Spleen (tissue), 11 donors: ENCODE data around the gene PTPRK. TPM values are rescaled to one million over a fixed set of nuclear protein-coding genes. Genes with fewer than 3 reads are reported as not detected.

Experiments
- DNase-seq: peaks from one replicate; pipeline ENCODE4 v3.0.0-alpha.2; 2020
- H3K27ac ChIP-seq, 8 donors: fragments of 200-600 bp; sonication (generic) in 7 of 8; 1 replicate in 4 of 8; 2 replicates in 4 of 8; pipeline versions ENCODE4 v1.5.0 to v1.8.0; 2016 to 2021; ENCODE audit warnings: inconsistent platforms in 4 of 8, mild to moderate bottlenecking in 4 of 8, moderate library complexity in 1 of 8
- H3K27me3 ChIP-seq, 7 donors: fragments of 200-600 bp; sonication (generic) in 6 of 7; replicated peaks in 1 of 7; 1 replicate in 4 of 7; 2 replicates in 3 of 7; pipeline versions ENCODE4 v1.5.0 to v1.8.0; 2016 to 2021; ENCODE audit warnings: inconsistent platforms in 3 of 7, mild to moderate bottlenecking in 1 of 7
- H3K36me3 ChIP-seq, 6 donors: fragments of 200-600 bp; sonication (generic) in 5 of 6; 1 replicate in 4 of 6; 2 replicates in 2 of 6; pipeline versions ENCODE4 v1.5.0 to v1.8.0; 2016 to 2021; ENCODE audit warnings: inconsistent platforms in 2 of 6
- H3K4me1 ChIP-seq, 6 donors: fragments of 200-600 bp; sonication (generic) in 5 of 6; 1 replicate in 3 of 6; 2 replicates in 3 of 6; pipeline versions ENCODE4 v1.5.0 to v1.8.0; 2016 to 2021; ENCODE audit warnings: inconsistent platforms in 3 of 6
- H3K4me3 ChIP-seq, 8 donors: fragments of 200-600 bp; sonication (generic) in 7 of 8; 1 replicate in 4 of 8; 2 replicates in 4 of 8; pipeline versions ENCODE4 v1.5.0 to v1.8.0; 2016 to 2021; ENCODE audit warnings: inconsistent platforms in 4 of 8, mild to moderate bottlenecking in 4 of 8, moderate library complexity in 2 of 8
- H3K9me3 ChIP-seq, 8 donors: fragments of 200-600 bp; sonication (generic) in 7 of 8; 1 replicate in 4 of 8; 2 replicates in 4 of 8; pipeline versions ENCODE4 v1.5.0 to v1.8.0; 2016 to 2021; ENCODE audit warnings: inconsistent platforms in 4 of 8
- CTCF ChIP-seq, 11 experiments: fragments of 200-600 bp in 7 of 11; fragments of 450-650 bp in 4 of 11; sonication (generic) in 4 of 11; IDR thresholded peaks in 8 of 11; conservative IDR thresholded peaks in 3 of 11; 1 replicate in 7 of 11; 2 replicates in 4 of 11; pipeline versions ENCODE4 v1.4.0 to v1.8.0; 2016 to 2021; ENCODE audit warnings: antibody characterized with exemption in 11 of 11, inconsistent platforms in 4 of 11, mild to moderate bottlenecking in 1 of 11
- POLR2A ChIP-seq, 3 donors: fragments of 450-650 bp; IDR thresholded peaks; one replicate each; pipeline ENCODE4 v1.5.1; 2017; ENCODE audit warnings: antibody characterized with exemption in 3 of 3, mild to moderate bottlenecking in 1 of 3
- POLR2AphosphoS5 ChIP-seq, 3 donors: sonication (generic); formaldehyde crosslinking; IDR thresholded peaks; one replicate each; pipeline ENCODE4 v1.5.1; 2017; ENCODE audit warnings: antibody characterized with exemption in 3 of 3
- WGBS, 5 donors: extraction: QIAGEN DNeasy Blood & Tissue Kit in 3 of 5; methylation state at CpG; one replicate each; pipeline versions ENCODE4 v1.1.5 to v1.1.7; 2013 to 2018; 5-methylcytosine and 5-hydroxymethylcytosine counted together
- intact Hi-C: fragments of 100-400 bp; cut with DNase I; formaldehyde crosslinking; loops from one replicate; pipeline ENCODE4 v1.15.0; 2023; ENCODE audit warnings: low total_unique reads
- polyA plus RNA-seq, 3 donors: library from polyadenylated mRNA; stranded (reverse); fragments of 200-250 nt; gene quantifications; one replicate each; pipeline ENCODE4 v1.2.1, GENCODE V29; 2013
- total RNA-seq, 7 donors: library from RNA; depleted of rRNA in 3 of 7; stranded (reverse); fragments of >200 nt in 3 of 7; fragmentation: NEBNext Ultra II Directional in 4 of 7; extraction: Animal tissue kit (Norgen Biotek cat#: 25700) in 4 of 7; gene quantifications; one replicate each; pipeline versions ENCODE4 v1.1.0 to v1.2.1, GENCODE V29; 2016 to 2021
- donor health status: healthy with polysubstance abuse.
- donor health status: DM: no; HTN: no; CAD: no; lungs with moderate emphysema.
- donor health status: DM: no; HTN: no; CAD: no.
- donor health status: Bipolar disorder and iron deficiency.
- donor health status: healthy.
- donor health status: DM: no; HTN: no; CAD: no.
- donor health status: DM: yes; HTN: yes; CAD: no.

The PTPRK gene
- total and polyA plus RNA-seq, 10 donors, result 3.3 to 67.8 (median 34.0) TPM

DNA sequence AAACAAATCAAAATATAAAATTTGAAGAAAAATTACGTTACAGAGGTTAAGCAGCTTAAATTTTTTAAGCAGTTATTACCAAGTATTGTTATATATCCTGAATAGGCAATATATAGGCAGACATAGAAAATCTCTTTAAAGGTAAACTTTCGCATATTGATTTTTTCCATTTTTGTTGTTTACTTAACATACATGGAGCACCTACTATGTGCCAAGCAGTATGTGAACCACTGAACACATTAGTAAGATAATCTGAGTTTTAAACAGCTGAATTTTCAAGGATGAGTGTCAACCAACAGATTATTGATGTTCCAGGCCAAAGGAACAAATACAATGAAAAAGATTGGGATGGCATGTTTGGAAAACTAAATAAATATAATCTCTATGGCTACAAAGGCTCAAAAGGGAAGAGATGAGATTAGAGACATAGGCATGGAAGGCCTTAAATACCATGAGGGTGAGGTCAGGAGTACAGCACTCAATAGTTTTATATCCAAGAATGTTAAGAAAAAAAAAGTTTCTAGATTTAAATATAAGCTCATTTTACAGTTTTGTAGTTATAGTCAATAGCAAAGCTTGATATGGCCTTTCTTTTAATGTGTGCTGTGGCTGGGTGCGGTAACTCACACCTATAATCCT, 277.5 kb downstream of the PTPRK start:
- H3K27me3 ChIP-seq, result no peaks in the 10 kb centered on the region
- H3K36me3 ChIP-seq, result no peaks in the 10 kb centered on the region
- no peak overlapping the region for H3K27ac ChIP-seq
- intact Hi-C loops, result no loop called here
- no peak for DNase-seq
- no peaks in the 10 kb centered on the region for H3K9me3 ChIP-seq
- TF ChIP-seq POLR2A (IDR thresholded peaks at IDR 0.05) (no peak), CTCF (IDR thresholded peaks at IDR 0.05 in 8 of 11, conservative IDR thresholded peaks at IDR 0.05 in 3 of 11) (no peak), POLR2AphosphoS5 (IDR thresholded peaks at IDR 0.05) (no peak)
- H3K4me1 ChIP-seq, result peaks cover 0 to 36% (median 16%) of the 10 kb centered on the region in 6 donors
- H3K4me3 ChIP-seq, result no peak overlapping the region
- WGBS, 5 donors, result 88 to 97% (median 92%) methylated on average over 3 of the region's 3 CpGs

- Histone ChIP-seq H3K4me1 (peaks cover 0 to 36% (median 16%) of the 10 kb centered on the region in 6 donors), H3K27me3 (no peaks in the 10 kb centered on the region), H3K36me3 (no peaks in the 10 kb centered on the region), H3K9me3 (no peaks in the 10 kb centered on the region), H3K4me3 (peak overlapping the region in 4 of 8 donors; percentile 4 to 59 (median 27)), H3K27ac (peak overlapping the region in 6 of 8 donors; percentile 5 to 73 (median 50))
- no peak for TF ChIP-seq CTCF (IDR thresholded peaks at IDR 0.05 in 8 of 11, conservative IDR thresholded peaks at IDR 0.05 in 3 of 11)
- TF ChIP-seq POLR2AphosphoS5 (IDR thresholded peaks at IDR 0.05), result peak in 1 of 3 donors; percentile 43
- 58 to 87% (median 62%) methylated on average over 3 of the region's 3 CpGs for whole genome bisulfite sequencing, 5 donors
- peak; percentile 69 for DNase-seq
- intact Hi-C loops, result no loop called here
These were observed 279.2 kb downstream of the PTPRK start for GRCh38 chr6:128241216-128241615.

GRCh38 chr6:128240024-128240428, 280.4 kb downstream of the PTPRK start:
- intact Hi-C loops, result no loop called here
- WGBS, 5 donors, result 21 to 33% (median 26%) methylated on average over 3 of the region's 3 CpGs
- no peaks in the 10 kb centered on the region for H3K9me3 ChIP-seq
- peaks cover 0 to 36% (median 16%) of the 10 kb centered on the region in 6 donors for H3K4me1 ChIP-seq
- DNase-seq, result no peak
- no peaks in the 10 kb centered on the region for H3K27me3 ChIP-seq
- H3K27ac ChIP-seq, result peak overlapping the region in 5 of 8 donors; percentile 36 to 73 (median 50)
- TF ChIP-seq POLR2AphosphoS5 (IDR thresholded peaks at IDR 0.05) (no peak), POLR2A (IDR thresholded peaks at IDR 0.05) (peak in 1 of 3 donors; percentile 7)
- H3K4me3 ChIP-seq, result peak overlapping the region in 5 of 8 donors; percentile 1 to 59 (median 22)
- no peaks in the 10 kb centered on the region for H3K36me3 ChIP-seq

DNA sequence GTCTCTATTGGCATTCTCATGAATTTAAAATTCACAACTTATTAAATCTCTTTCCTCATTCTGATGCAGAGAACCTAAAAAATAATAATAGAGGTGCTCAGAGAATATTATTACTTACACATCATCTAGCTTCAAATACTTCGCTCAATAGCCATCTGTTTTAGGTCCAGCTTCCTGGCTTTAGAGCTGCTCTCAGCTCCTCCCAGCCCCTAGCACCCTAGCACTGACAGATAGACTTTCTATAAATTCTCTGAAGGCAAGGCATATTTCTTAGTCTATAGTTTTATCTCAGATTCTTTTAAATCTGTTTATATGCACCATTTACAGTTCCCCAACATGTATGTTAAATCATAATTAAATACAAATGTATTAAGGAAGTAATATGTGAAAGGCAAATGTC, 281.3 kb downstream of the PTPRK start:
- Histone ChIP-seq H3K27me3 (no peaks in the 10 kb centered on the region), H3K9me3 (no peaks in the 10 kb centered on the region), H3K4me3 (peak overlapping the region in 2 of 8 donors; percentile 32 to 59), H3K36me3 (no peaks in the 10 kb centered on the region), H3K27ac (peak overlapping the region in 4 of 8 donors; percentile 41 to 73 (median 54)), H3K4me1 (peaks cover 0 to 36% (median 16%) of the 10 kb centered on the region in 6 donors)
- no peak for DNase-seq
- intact Hi-C loops, result no loop called here
- WGBS, 5 donors, result 63 to 89% (median 76%) methylated on average over 1 of the region's 1 CpG
- TF ChIP-seq POLR2A (IDR thresholded peaks at IDR 0.05), result no peak
- TF ChIP-seq POLR2AphosphoS5 (IDR thresholded peaks at IDR 0.05), result no peak
- TF ChIP-seq CTCF (IDR thresholded peaks at IDR 0.05 in 8 of 11, conservative IDR thresholded peaks at IDR 0.05 in 3 of 11), result no peak
